OCI-LY7 (cell line): Measurements from ENCODE around the gene SURF4. TPM values are rescaled to one million over a fixed set of nuclear protein-coding genes. Genes with fewer than 3 reads are reported as not detected.

ENCODE experiments used
- BruUV-seq: library from RNA; stranded (reverse); fragments of 400-500 nt; replicated peaks from 2 replicates; lab custom pipeline; 2021; lab: Mats Ljungman, UMichigan
- CTCF ChIA-PET: fragments of 300-600 bp; sonication (Branson Sonifier 250); formaldehyde crosslinking; loops from one replicate; lab custom pipeline; 2022; ENCODE audit warnings: antibody characterized with exemption; ENCODE audit not compliant: unreplicated experiment; lab: Charles Lee
- POLR2A ChIA-PET: fragments of 300-600 bp; sonication (Branson Sonifier 250); formaldehyde crosslinking; loops from one replicate; lab custom pipeline; 2022; ENCODE audit warnings: antibody characterized with exemption; lab: Charles Lee
- DNase-seq: peaks from one replicate; pipeline ENCODE4 v3.0.0-alpha.2; 2015; ENCODE audit warnings: low spot score
- H2AFZ ChIP-seq: fragments of 200-600 bp; sonication (generic), shearing (Covaris generic); 2 replicates; pipeline ENCODE4 v1.6.1; 2014; ENCODE audit warnings: mild to moderate bottlenecking, antibody characterized with exemption, low read length, moderate library complexity
- H3K27ac ChIP-seq: fragments of 200-600 bp; sonication (generic); 2 replicates; pipeline ENCODE4 v1.5.1; 2014; ENCODE audit warnings: mixed run types, low read depth, mild to moderate bottlenecking, moderate library complexity, low read length, inconsistent platforms; ENCODE audit not compliant: poor library complexity, severe bottlenecking
- H3K36me3 ChIP-seq: fragments of 200-600 bp; sonication (generic); 2 replicates; pipeline ENCODE4 v1.6.1; 2014; ENCODE audit warnings: mild to moderate bottlenecking, antibody characterized with exemption, low read length, moderate library complexity, mixed read lengths; ENCODE audit not compliant: insufficient read depth
- H3K4me1 ChIP-seq: fragments of 200-600 bp; sonication (generic); 2 replicates; pipeline ENCODE4 v1.5.1; 2014; ENCODE audit warnings: mild to moderate bottlenecking, low read length; ENCODE audit not compliant: insufficient read depth, poor library complexity, severe bottlenecking
- H3K4me2 ChIP-seq: fragments of 200-600 bp; sonication (generic); 2 replicates; pipeline ENCODE4 v1.6.1; 2014; ENCODE audit warnings: mild to moderate bottlenecking, low read length
- H3K4me3 ChIP-seq: fragments of 200-600 bp; sonication (generic); 2 replicates; pipeline ENCODE4 v1.5.1; 2014; ENCODE audit warnings: mild to moderate bottlenecking, low read depth, low read length; ENCODE audit not compliant: poor library complexity, severe bottlenecking
- H3K79me2 ChIP-seq: fragments of 200-600 bp; sonication (generic); 2 replicates; pipeline ENCODE4 v1.6.1; 2016; ENCODE audit warnings: low read depth, mild to moderate bottlenecking, low read length, moderate library complexity, mixed read lengths; ENCODE audit not compliant: insufficient read depth
- H3K9me2 ChIP-seq: fragments of 200-600 bp; sonication (generic); 2 replicates; pipeline ENCODE4 v1.6.1; 2016; ENCODE audit warnings: mild to moderate bottlenecking, low read length, mixed read lengths; ENCODE audit not compliant: insufficient read depth
- H3K9me3 ChIP-seq: fragments of 200-600 bp; sonication (generic); 2 replicates; pipeline ENCODE4 v1.6.1; 2014; ENCODE audit warnings: mild to moderate bottlenecking, mixed run types, low read length, mixed read lengths
- H4K20me1 ChIP-seq: fragments of 200-600 bp; sonication (generic); 2 replicates; pipeline ENCODE4 v1.6.1; 2014; ENCODE audit warnings: mild to moderate bottlenecking, antibody characterized with exemption, low read length, moderate library complexity, mixed read lengths; ENCODE audit not compliant: insufficient read depth
- EZH2phosphoT487 ChIP-seq: fragments of 200-600 bp; sonication (generic); IDR thresholded peaks from 2 replicates; pipeline ENCODE4 v1.6.1; 2018; ENCODE audit warnings: low read depth, borderline replicate concordance, mild to moderate bottlenecking, mixed run types, antibody characterized with exemption, low read length, moderate library complexity, mixed read lengths
- intact Hi-C: fragments of 100-400 bp; cut with micrococcal nuclease; formaldehyde crosslinking; loops from one replicate; pipeline ENCODE4 v1.10.0; 2022; ENCODE audit not compliant: unreplicated experiment
- total RNA-seq, 2 experiments: library from RNA; depleted of rRNA in 1 of 2; stranded (reverse); fragments of >200 nt in 1 of 2; shearing (Covaris generic) in 1 of 2; gene quantifications; 2 replicates each; pipeline ENCODE4 v1.2.3, GENCODE V29; 2014 to 2022
- TF ChIP-seq, protein P1 (sequence below): fragments of 200-600 bp; sonication (generic); conservative IDR thresholded peaks from 2 replicates; pipeline ENCODE4 v1.5.1; 2014; ENCODE audit warnings: mild to moderate bottlenecking, antibody characterized with exemption, low read length, moderate library complexity, mixed read lengths

Gene SURF4
- total RNA-seq, 2 experiments from 2014 or later, result 75.5 to 92.3 TPM

DNA sequence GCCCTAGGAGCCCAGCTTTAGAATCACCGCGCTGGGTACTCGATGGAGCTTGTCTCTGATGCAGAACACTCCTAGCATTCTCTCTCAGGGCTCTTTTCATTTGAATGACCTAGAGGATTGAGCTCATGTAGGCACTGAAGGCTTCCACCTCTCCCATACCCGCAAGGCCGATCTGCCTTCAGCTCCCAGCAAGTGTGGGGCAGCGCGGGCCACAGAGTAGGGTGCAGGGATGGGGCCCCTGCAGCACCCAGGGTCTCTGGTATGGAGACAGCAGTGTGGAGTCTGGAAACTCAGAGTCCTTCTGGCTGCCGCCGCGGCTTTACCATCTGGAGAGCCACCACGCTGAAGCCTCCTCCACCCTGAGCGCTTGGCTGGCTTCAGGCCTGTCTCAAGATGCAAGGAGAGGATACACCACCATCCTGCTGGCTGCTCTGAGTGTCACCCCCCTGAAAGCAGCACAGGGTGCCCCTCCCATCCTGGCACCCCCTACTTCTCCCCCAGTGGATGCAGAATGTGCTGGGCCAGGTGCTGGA lies 13.2 kb upstream of the SURF4 start:
- Histone ChIP-seq H3K4me2 (no peak overlapping the region), H4K20me1 (no peaks in the 10 kb centered on the region), H3K9me3 (no peaks in the 10 kb centered on the region), H3K4me1 (no peaks in the 10 kb centered on the region), H3K27ac (no peak overlapping the region), H3K36me3 (no peaks in the 10 kb centered on the region), H3K79me2 (no peaks in the 10 kb centered on the region), H2AFZ (no peak overlapping the region), H3K9me2 (no peaks in the 10 kb centered on the region), H3K4me3 (no peak overlapping the region)
- ChIA-PET POLR2A (no interaction called here), CTCF (no interaction called here)
- DNase-seq, result no peak
- intact Hi-C loops, result no loop called here
- BruUV-seq, result no TSS peak
- TF ChIP-seq, protein P1, sequence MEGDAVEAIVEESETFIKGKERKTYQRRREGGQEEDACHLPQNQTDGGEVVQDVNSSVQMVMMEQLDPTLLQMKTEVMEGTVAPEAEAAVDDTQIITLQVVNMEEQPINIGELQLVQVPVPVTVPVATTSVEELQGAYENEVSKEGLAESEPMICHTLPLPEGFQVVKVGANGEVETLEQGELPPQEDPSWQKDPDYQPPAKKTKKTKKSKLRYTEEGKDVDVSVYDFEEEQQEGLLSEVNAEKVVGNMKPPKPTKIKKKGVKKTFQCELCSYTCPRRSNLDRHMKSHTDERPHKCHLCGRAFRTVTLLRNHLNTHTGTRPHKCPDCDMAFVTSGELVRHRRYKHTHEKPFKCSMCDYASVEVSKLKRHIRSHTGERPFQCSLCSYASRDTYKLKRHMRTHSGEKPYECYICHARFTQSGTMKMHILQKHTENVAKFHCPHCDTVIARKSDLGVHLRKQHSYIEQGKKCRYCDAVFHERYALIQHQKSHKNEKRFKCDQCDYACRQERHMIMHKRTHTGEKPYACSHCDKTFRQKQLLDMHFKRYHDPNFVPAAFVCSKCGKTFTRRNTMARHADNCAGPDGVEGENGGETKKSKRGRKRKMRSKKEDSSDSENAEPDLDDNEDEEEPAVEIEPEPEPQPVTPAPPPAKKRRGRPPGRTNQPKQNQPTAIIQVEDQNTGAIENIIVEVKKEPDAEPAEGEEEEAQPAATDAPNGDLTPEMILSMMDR, result no peak

- H3K9me2 ChIP-seq, result no peaks in the 10 kb centered on the region
- H3K36me3 ChIP-seq, result no peaks in the 10 kb centered on the region
- POLR2A ChIA-PET, result no interaction called here
- no TSS peak for BruUV-seq
- H3K9me3 ChIP-seq, result 0 out of 2 replicates have a peak, but pooled peaks cover 6% of the 10 kb centered on the region
- H3K4me3 ChIP-seq, result no peak overlapping the region
- no peaks in the 10 kb centered on the region for H3K79me2 ChIP-seq
- no peak for DNase-seq
- H2AFZ ChIP-seq, result no peak overlapping the region
- no peak for TF ChIP-seq EZH2phosphoT487
- TF ChIP-seq, protein P1, result no peak
- no peaks in the 10 kb centered on the region for H4K20me1 ChIP-seq
- no peak overlapping the region for H3K4me2 ChIP-seq
- H3K4me1 ChIP-seq, result no peaks in the 10 kb centered on the region
- no peak overlapping the region for H3K27ac ChIP-seq
- CTCF ChIA-PET, result no interaction called here
- intact Hi-C loops, result no loop called here
These were observed 11.8 kb upstream of the SURF4 start for GRCh38 chr9:133387680-133388079.

DNA sequence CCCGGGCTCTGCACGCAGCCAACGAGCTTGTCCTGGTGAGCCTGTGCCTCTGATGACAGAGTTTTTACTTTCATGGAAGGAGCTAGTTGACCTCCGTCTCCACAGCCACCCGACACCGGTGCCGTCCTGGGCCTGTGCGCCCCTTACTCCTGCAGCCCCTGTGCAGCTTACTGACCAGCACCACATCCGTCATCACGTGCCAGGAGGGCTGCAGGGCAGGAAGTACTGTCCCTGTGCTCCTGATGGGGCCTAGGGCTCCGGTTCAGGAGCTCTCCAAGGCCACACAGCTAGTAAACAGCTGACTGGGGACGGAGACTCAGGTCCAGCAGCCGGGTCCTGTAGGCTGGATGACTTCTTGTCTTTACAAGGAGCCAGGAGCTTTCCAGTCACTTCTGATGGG lies 10.5 kb upstream of the SURF4 start:
- CTCF ChIA-PET, result no interaction called here

More for the DNA sequence above, 10.5 kb upstream of the SURF4 start:
- Histone ChIP-seq H2AFZ (no peak overlapping the region), H3K4me1 (no peaks in the 10 kb centered on the region), H4K20me1 (no peaks in the 10 kb centered on the region), H3K27ac (no peak overlapping the region), H3K9me2 (no peaks in the 10 kb centered on the region), H3K79me2 (no peaks in the 10 kb centered on the region), H3K9me3 (0 out of 2 replicates have a peak, but pooled peaks cover 7% of the 10 kb centered on the region), H3K4me3 (no peak overlapping the region), H3K36me3 (no peaks in the 10 kb centered on the region), H3K4me2 (no peak overlapping the region)
- TF ChIP-seq EZH2phosphoT487, result no peak
- TF ChIP-seq, protein P1, result no peak
- no peak for DNase-seq
- intact Hi-C loops, result no loop called here
- POLR2A ChIA-PET, result no interaction called here
- no TSS peak for BruUV-seq
